H1 (cell line): Measurements from ENCODE around the gene PHGDH. TPM values are rescaled to one million over a fixed set of nuclear protein-coding genes. Genes with fewer than 3 reads are reported as not detected.

ENCODE experiments used
- CTCF ChIA-PET: fragments of 300-600 bp; sonication (Branson Sonifier 250); formaldehyde crosslinking; loops from one replicate; lab custom pipeline; 2021; ENCODE audit not compliant: partially characterized antibody; lab: Charles Lee
- POLR2A ChIA-PET: fragments of 300-600 bp; sonication (Branson Sonifier 250); formaldehyde crosslinking; loops from one replicate; lab custom pipeline; 2021; ENCODE audit warnings: inconsistent platforms; ENCODE audit not compliant: partially characterized antibody; lab: Charles Lee
- DNase-seq, 2 experiments: peaks; one replicate each; pipeline versions ENCODE4 v3.0.0 to v3.0.0-alpha.2; 2010 to 2022; ENCODE audit warnings: low spot score in 2 of 2, low read depth in 1 of 2, mixed read lengths in 1 of 2
- FAIRE-seq: peaks from 2 replicates; lab custom pipeline; 2011; peaks lifted over from hg19 to GRCh38; lab: Jason Lieb, UNC
- H2AFZ ChIP-seq: 2 replicates; pipeline ENCODE4 v1.8.1; 2012; ENCODE audit warnings: low read length, inconsistent platforms
- H2AK5ac ChIP-seq: 2 replicates; pipeline ENCODE4 v1.6.1; 2013; ENCODE audit warnings: low read depth, low read length
- H2BK120ac ChIP-seq: replicated peaks from 2 replicates; pipeline ENCODE3; 2013; ENCODE audit warnings: low read depth, low read length, inconsistent platforms
- H2BK12ac ChIP-seq: 2 replicates; pipeline ENCODE4 v1.6.1; 2013; ENCODE audit warnings: low read depth, low read length
- H2BK15ac ChIP-seq: 2 replicates; pipeline ENCODE4 v1.6.1; 2013; ENCODE audit warnings: low read length
- H2BK20ac ChIP-seq: 2 replicates; pipeline ENCODE4 v1.6.1; 2013; ENCODE audit warnings: low read length
- H2BK5ac ChIP-seq: 2 replicates; pipeline ENCODE4 v1.6.1; 2013; ENCODE audit warnings: low read depth, low read length
- H3K14ac ChIP-seq: 2 replicates; pipeline ENCODE4 v1.6.1; 2013; ENCODE audit warnings: inconsistent platforms; ENCODE audit not compliant: insufficient read length
- H3K18ac ChIP-seq: 2 replicates; pipeline ENCODE4 v1.6.1; 2013; ENCODE audit warnings: low read length; ENCODE audit errors: extremely low read depth
- H3K23ac ChIP-seq: 2 replicates; pipeline ENCODE4 v1.6.1; 2013; ENCODE audit warnings: inconsistent platforms; ENCODE audit not compliant: insufficient read length
- H3K23me2 ChIP-seq: 2 replicates; pipeline ENCODE4 v1.6.1; 2013; ENCODE audit warnings: low read depth, low read length
- H3K27ac ChIP-seq: 2 replicates; pipeline ENCODE4 v1.6.1; 2011; ENCODE audit warnings: low read depth, low read length, inconsistent platforms
- H3K27me3 ChIP-seq, 4 experiments: replicated peaks in 1 of 4; 1 replicate in 1 of 4; 2 replicates in 3 of 4; pipeline versions ENCODE4 v1.6.1 to v1.8.1; 2011 to 2013; ENCODE audit warnings: low read length in 3 of 4, mild to moderate bottlenecking in 3 of 4, inconsistent platforms in 2 of 4, mixed read lengths in 2 of 4, moderate library complexity in 1 of 4; ENCODE audit not compliant: control insufficient read depth in 3 of 4, insufficient read depth in 3 of 4; ENCODE audit errors: extremely low read depth in 1 of 4
- H3K36me3 ChIP-seq, 4 experiments: 2 replicates each; pipeline versions ENCODE4 v1.6.1 to v1.8.1; 2011 to 2013; ENCODE audit warnings: mild to moderate bottlenecking in 4 of 4, low read length in 3 of 4, moderate library complexity in 2 of 4, control low read depth in 1 of 4, inconsistent platforms in 1 of 4; ENCODE audit not compliant: insufficient read depth in 4 of 4, control insufficient read depth in 2 of 4
- H3K4ac ChIP-seq: replicated peaks from 2 replicates; pipeline ENCODE3; 2013; ENCODE audit warnings: low read length, low read depth, mixed read lengths, inconsistent platforms; ENCODE audit not compliant: insufficient read length
- H3K4me1 ChIP-seq, 4 experiments: replicated peaks in 1 of 4; 1 replicate in 1 of 4; 2 replicates in 3 of 4; pipeline versions ENCODE4 v1.6.1 to v1.8.1; 2011 to 2013; ENCODE audit warnings: low read length in 3 of 4, inconsistent platforms in 2 of 4, mixed read lengths in 1 of 4; ENCODE audit not compliant: insufficient read depth in 4 of 4, control insufficient read depth in 3 of 4
- H3K4me2 ChIP-seq, 2 experiments: 2 replicates each; pipeline versions ENCODE4 v1.6.1 to v1.8.1; 2011 to 2013; ENCODE audit warnings: low read depth in 2 of 2, low read length in 2 of 2, control low read depth in 1 of 2, inconsistent platforms in 1 of 2, mild to moderate bottlenecking in 1 of 2; ENCODE audit not compliant: insufficient read depth in 1 of 2
- H3K4me3 ChIP-seq, 4 experiments: fragments of 200-600, 300-600 bp in 1 of 4; sonication (generic), shearing (Covaris generic), sonication (Bioruptor Twin) in 1 of 4; 2 replicates each; pipeline versions ENCODE4 v1.5.1 to v1.8.1; 2011 to 2016; ENCODE audit warnings: low read length in 4 of 4, low read depth in 3 of 4, control low read depth in 2 of 4, inconsistent platforms in 2 of 4, mild to moderate bottlenecking in 2 of 4, mixed read lengths in 1 of 4, moderate library complexity in 1 of 4; ENCODE audit not compliant: insufficient read depth in 2 of 4; ENCODE audit errors: extremely low read depth in 1 of 4
- H3K56ac ChIP-seq: replicated peaks from 2 replicates; pipeline ENCODE3; 2013; ENCODE audit warnings: low read depth, mild to moderate bottlenecking, mixed read lengths, low read length, inconsistent platforms; ENCODE audit not compliant: insufficient read length
- H3K79me1 ChIP-seq: 2 replicates; pipeline ENCODE4 v1.6.1; 2013; ENCODE audit warnings: low read depth, low read length, control low read depth
- H3K79me2 ChIP-seq, 2 experiments: 2 replicates each; pipeline versions ENCODE4 v1.6.1 to v1.8.1; 2012 to 2013; ENCODE audit warnings: low read length in 2 of 2, mild to moderate bottlenecking in 2 of 2, inconsistent platforms in 1 of 2; ENCODE audit not compliant: insufficient read depth in 2 of 2, control insufficient read depth in 1 of 2
- H3K9ac ChIP-seq, 4 experiments: replicated peaks in 1 of 4; 1 replicate in 1 of 4; 2 replicates in 3 of 4; pipeline versions ENCODE4 v1.6.1 to v1.8.1; 2011 to 2013; ENCODE audit warnings: low read depth in 3 of 4, low read length in 3 of 4, control low read depth in 2 of 4, mild to moderate bottlenecking in 2 of 4, moderate library complexity in 2 of 4, inconsistent platforms in 1 of 4; ENCODE audit errors: extremely low read depth in 1 of 4
- H3K9me3 ChIP-seq, 2 experiments: 2 replicates each; pipeline versions ENCODE4 v1.6.1 to v1.8.1; 2012 to 2013; ENCODE audit warnings: mild to moderate bottlenecking in 2 of 2, moderate library complexity in 2 of 2, control low read depth in 1 of 2, inconsistent platforms in 1 of 2, low read depth in 1 of 2, low read length in 1 of 2, mixed read lengths in 1 of 2; ENCODE audit not compliant: insufficient read depth in 2 of 2
- H4K20me1 ChIP-seq, 2 experiments: replicated peaks in 1 of 2; 2 replicates each; pipeline versions ENCODE3 to v1.8.1; 2011 to 2013; ENCODE audit warnings: inconsistent platforms in 2 of 2, low read length in 2 of 2, mild to moderate bottlenecking in 1 of 2; ENCODE audit not compliant: insufficient read depth in 2 of 2, control insufficient read depth in 1 of 2
- H4K5ac ChIP-seq: 2 replicates; pipeline ENCODE4 v1.6.1; 2013; ENCODE audit warnings: low read length, low read depth, mixed read lengths, inconsistent platforms; ENCODE audit not compliant: insufficient read length
- H4K8ac ChIP-seq: 2 replicates; pipeline ENCODE4 v1.8.0; 2013; ENCODE audit warnings: mild to moderate bottlenecking, moderate library complexity, low read length, inconsistent platforms; ENCODE audit not compliant: insufficient read depth; ENCODE audit errors: extremely low read depth
- H4K91ac ChIP-seq: replicated peaks from 2 replicates; pipeline ENCODE3; 2013; ENCODE audit warnings: low read length, mixed read lengths, inconsistent platforms; ENCODE audit not compliant: insufficient read length
- CHD1 ChIP-seq: IDR thresholded peaks from 2 replicates; pipeline ENCODE4 v1.6.1; 2012; ENCODE audit warnings: low read depth, low read length, improper control_type of control experiment
- CHD2 ChIP-seq: IDR thresholded peaks from 2 replicates; pipeline ENCODE4 v1.6.1; 2012; ENCODE audit warnings: low read length, improper control_type of control experiment
- GTF2F1 ChIP-seq: IDR thresholded peaks from 2 replicates; pipeline ENCODE4 v1.6.1; 2012; ENCODE audit warnings: low read depth, low read length, improper control_type of control experiment, borderline replicate concordance
- HDAC2 ChIP-seq, 2 experiments: fragments of 300-600 bp in 1 of 2; sonication (generic) in 1 of 2; IDR thresholded peaks; 2 replicates each; pipeline ENCODE4 v1.6.1; 2011 to 2012; ENCODE audit warnings: low read depth in 2 of 2, low read length in 2 of 2, mild to moderate bottlenecking in 2 of 2, moderate library complexity in 2 of 2, borderline replicate concordance in 1 of 2, inconsistent platforms in 1 of 2
- JUN ChIP-seq: IDR thresholded peaks from 2 replicates; pipeline ENCODE4 v1.6.1; 2011; ENCODE audit warnings: low read depth, mild to moderate bottlenecking, improper control_type of control experiment, low read length
- MAFK ChIP-seq: IDR thresholded peaks from 2 replicates; pipeline ENCODE4 v1.6.1; 2012; ENCODE audit warnings: low read depth, mild to moderate bottlenecking, improper control_type of control experiment, low read length
- RFX5 ChIP-seq: IDR thresholded peaks from 2 replicates; pipeline ENCODE4 v1.6.1; 2011; ENCODE audit warnings: low read depth, low read length, improper control_type of control experiment, borderline replicate concordance
- RNF2 ChIP-seq: fragments of 200-900, 300-1000 bp; sonication (generic); IDR thresholded peaks from 2 replicates; pipeline ENCODE4 v1.7.1; 2016; ENCODE audit warnings: borderline replicate concordance, low read depth, mild to moderate bottlenecking, antibody characterized with exemption, low read length; ENCODE audit not compliant: poor library complexity, severe bottlenecking; ENCODE audit errors: missing control alignments
- RXRA ChIP-seq: IDR thresholded peaks from 2 replicates; pipeline ENCODE4 v1.6.1; 2011; ENCODE audit warnings: low read depth, mild to moderate bottlenecking, low read length, moderate library complexity; ENCODE audit not compliant: insufficient read depth
- SAP30 ChIP-seq: fragments of 300-600 bp; sonication (generic); IDR thresholded peaks from 2 replicates; pipeline ENCODE4 v1.7.1; 2012; ENCODE audit warnings: low read length, moderate library complexity, mild to moderate bottlenecking, inconsistent platforms; ENCODE audit not compliant: insufficient read depth, insufficient replicate concordance
- SIN3A ChIP-seq, 2 experiments: IDR thresholded peaks in 1 of 2; conservative IDR thresholded peaks in 1 of 2; 2 replicates each; pipeline ENCODE4 v1.6.1; 2011 to 2012; ENCODE audit warnings: low read length in 2 of 2, improper control_type of control experiment in 1 of 2, low read depth in 1 of 2, mild to moderate bottlenecking in 1 of 2
- SIX5 ChIP-seq: IDR thresholded peaks from 2 replicates; pipeline ENCODE4 v1.6.1; 2011; ENCODE audit warnings: mild to moderate bottlenecking, low read depth, low read length
- SP2 ChIP-seq: IDR thresholded peaks from 2 replicates; pipeline ENCODE4 v1.6.1; 2012; ENCODE audit warnings: mild to moderate bottlenecking, low read length, inconsistent platforms
- WGBS, 2 experiments: shearing (Covaris generic) in 1 of 2; methylation state at CpG; one replicate each; pipeline versions ENCODE4 v1.1.6 to v1.1.7; 2013 to 2015; ENCODE audit warnings: low lambda C conversion rate in 2 of 2, mixed read lengths in 2 of 2, inconsistent platforms in 1 of 2, low coverage in 1 of 2, missing lambda C conversion rate in 1 of 2; ENCODE audit not compliant: insufficient replicate concordance in 2 of 2, insufficient coverage in 1 of 2, insufficient read length in 1 of 2; ENCODE audit errors: extremely low coverage in 1 of 2, missing lambda C conversion rate in 1 of 2; 5-methylcytosine and 5-hydroxymethylcytosine counted together
- polyA plus RNA-seq, 7 experiments: library from polyadenylated mRNA; depleted of rRNA in 3 of 7; stranded (reverse) in 5 of 7; unstranded in 2 of 7; fragments of >200 nt in 5 of 7; fragments of 200-250 nt in 2 of 7; gene quantifications; 1 replicate in 5 of 7; 2 replicates in 1 of 7; 4 replicates in 1 of 7; pipeline versions ENCODE4 v1.2.1 to v1.2.3, GENCODE V29; 2011 to 2013; ENCODE audit warnings: missing spikeins in 2 of 7, mixed read lengths in 2 of 7
- total RNA-seq: library from RNA; stranded (reverse); fragmentation: NEBNext Ultra II Directional; extraction: Animal tissue kit (Norgen Biotek cat#: 25700); gene quantifications from 2 replicates; pipeline ENCODE4 v1.2.1, GENCODE V29; 2021

The PHGDH gene
- total and polyA plus RNA-seq, 2 of the 8 experiments (the other 6 are each of a cell fraction or from before 2014, with no cell fraction given), result 358 to 687 TPM

- Histone ChIP-seq H3K56ac (no peak overlapping the region), H3K27me3 (no peaks in the 10 kb centered on the region), H2BK20ac (no peak overlapping the region), H3K79me1 (no peaks in the 10 kb centered on the region), H3K4ac (no peak overlapping the region), H3K18ac (no peak overlapping the region), H3K36me3 (no peaks in the 10 kb centered on the region), H3K9me3 (no peaks in the 10 kb centered on the region), H4K8ac (no peak overlapping the region), H4K20me1 (no peaks in the 10 kb centered on the region), H2AK5ac (no peak overlapping the region), H3K9ac (no peak overlapping the region), H3K27ac (no peak overlapping the region), H3K4me1 (peaks cover 0 to 8% (median 6%) of the 10 kb centered on the region in 4 experiments; a peak in 5 of 7 replicates), H3K23ac (no peak overlapping the region), H3K23me2 (no peaks in the 10 kb centered on the region), H4K5ac (no peak overlapping the region), H3K4me3 (no peak overlapping the region), H3K79me2 (no peaks in the 10 kb centered on the region), H4K91ac (no peak overlapping the region), H3K14ac (no peak overlapping the region), H3K4me2 (no peak overlapping the region), H2BK12ac (no peak overlapping the region), H2BK120ac (no peak overlapping the region), H2AFZ (no peak overlapping the region), H2BK15ac (no peak overlapping the region), H2BK5ac (no peak overlapping the region)
- ChIA-PET CTCF (interaction anchor here (0.8 to 7.7 kb wide), 4 partner anchors 24 to 99 kb away, joined by 3 to 97 read pairs (median 10); partner anchors contain the start of gene ZNF697), POLR2A (interaction anchor here (10.2 kb wide), 1 partner anchor 43 kb away, joined by 167 read pairs; the partner anchor contains the start of gene PHGDH)
- DNase-seq (no peak), FAIRE-seq (no peak)
- 92% methylated on average over 2 of the region's 2 CpGs; no CpG with 5 or more reads in 1 of the 2 experiments for WGBS, 2 experiments
- TF ChIP-seq CHD2 (no peak), HDAC2 (IDR thresholded peaks at IDR 0.05; ENCODE audit: borderline replicate concordance in 1 of 2, low read depth in 2 of 2, low read length in 2 of 2) (no peak), RFX5 (no peak), SP2 (no peak), SIN3A (conservative IDR thresholded peaks at IDR 0.05 in 1 of 2, IDR thresholded peaks at IDR 0.05 in 1 of 2; ENCODE audit: low read depth in 1 of 2, low read length in 2 of 2) (no peak), GTF2F1 (no peak), SIX5 (no peak), RNF2 (no peak), JUN (no peak), SAP30 (no peak), MAFK (no peak), RXRA (no peak), CHD1 (no peak)
Measured at GRCh38 chr1:119670898-119671297, 40.8 kb upstream of the PHGDH start.
